ENCODE results near the gene LRRK1. TPM values are rescaled to one million over a fixed set of nuclear protein-coding genes. Genes with fewer than 3 reads are reported as not detected.

Gene LRRK1
- polyA plus RNA-seq, 2 of the 4 experiments (the other 2 are of a cell fraction), result 12.2 to 17.7 TPM

GRCh38 chr15:101115786-101116680 is 196.9 kb downstream of the LRRK1 start:
- ATAC-seq, result no peak
- ChIA-PET POLR2A (no interaction called here), CTCF (interaction anchor here (0.5 to 1.8 kb wide), 4 partner anchors 8 to 318 kb away, joined by 3 to 5 read pairs (median 4); no protein-coding TSS in a partner anchor)
- H3K9me3 ChIP-seq, result no peaks in the 10 kb centered on the region
- TF ChIP-seq POLR2A (IDR thresholded peaks at IDR 0.05; ENCODE audit: low read length) (no peak), TFCP2L1 (CRISPR knock-in tag; IDR thresholded peaks at IDR 0.05) (no peak), NR3C1 (IDR thresholded peaks at IDR 0.05) (no peak), MAX (IDR thresholded peaks at IDR 0.05) (no peak)
- no peak overlapping the region for H3K27ac ChIP-seq
- H3K4me2 ChIP-seq, result no peak overlapping the region
- no peaks in the 10 kb centered on the region for H3K4me1 ChIP-seq
- FAIRE-seq, result no peak
- no peak for DNase-seq (ENCODE audit: low read depth in 1 of 2, low spot score in 1 of 2)
- H3K4me3 ChIP-seq, result no peak overlapping the region
- 70% methylated on average over 17 of the region's 17 CpGs for WGBS (ENCODE audit: missing lambda C conversion rate)

- TF ChIP-seq PHF8 (IDR thresholded peaks at IDR 0.05; ENCODE audit: borderline replicate concordance, low read depth) (no peak), CTCF (IDR thresholded peaks at IDR 0.05) (no peak), ESRRA (IDR thresholded peaks at IDR 0.05; ENCODE audit: borderline replicate concordance, low read length) (no peak), TP53 (CRISPR knock-in tag; IDR thresholded peaks at IDR 0.05) (no peak), ZNF302 (CRISPR knock-in tag; IDR thresholded peaks at IDR 0.05) (no peak), CEBPB (IDR thresholded peaks at IDR 0.05) (no peak)
- TF ChIP-seq, protein P1, sequence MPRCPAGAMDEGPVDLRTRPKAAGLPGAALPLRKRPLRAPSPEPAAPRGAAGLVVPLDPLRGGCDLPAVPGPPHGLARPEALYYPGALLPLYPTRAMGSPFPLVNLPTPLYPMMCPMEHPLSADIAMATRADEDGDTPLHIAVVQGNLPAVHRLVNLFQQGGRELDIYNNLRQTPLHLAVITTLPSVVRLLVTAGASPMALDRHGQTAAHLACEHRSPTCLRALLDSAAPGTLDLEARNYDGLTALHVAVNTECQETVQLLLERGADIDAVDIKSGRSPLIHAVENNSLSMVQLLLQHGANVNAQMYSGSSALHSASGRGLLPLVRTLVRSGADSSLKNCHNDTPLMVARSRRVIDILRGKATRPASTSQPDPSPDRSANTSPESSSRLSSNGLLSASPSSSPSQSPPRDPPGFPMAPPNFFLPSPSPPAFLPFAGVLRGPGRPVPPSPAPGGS (IDR thresholded peaks at IDR 0.05), result no peak
- WGBS (ENCODE audit: missing lambda C conversion rate), result 100% methylated on average over 1 of the region's 1 CpG
- no peak for DNase-seq (ENCODE audit: low read depth in 1 of 2, low spot score in 1 of 2)
- H3K9me3 ChIP-seq, result no peaks in the 10 kb centered on the region
- no peak for FAIRE-seq
- ATAC-seq, result no peak
- H3K4me3 ChIP-seq, result no peak overlapping the region
- H3K4me2 ChIP-seq, result no peak overlapping the region
- ChIA-PET CTCF (no interaction called here), POLR2A (no interaction called here)
- H3K4me1 ChIP-seq, result no peaks in the 10 kb centered on the region
- H3K27ac ChIP-seq, result no peak overlapping the region
These were observed 197.5 kb downstream of the LRRK1 start for GRCh38 chr15:101116681-101116976.

GRCh38 chr15:101118116-101118515 is 199.0 kb downstream of the LRRK1 start:
- 81% methylated on average over 9 of the region's 9 CpGs for whole genome bisulfite sequencing (ENCODE audit: missing lambda C conversion rate)
- DNase-seq (ENCODE audit: low read depth in 1 of 2, low spot score in 1 of 2) (no peak), ATAC-seq (no peak), FAIRE-seq (no peak)
- H3K9me3 ChIP-seq, result no peaks in the 10 kb centered on the region
- no peak overlapping the region for H3K27ac ChIP-seq
- POLR2A ChIA-PET, result no interaction called here
- no peaks in the 10 kb centered on the region for H3K4me1 ChIP-seq
- no peak overlapping the region for H3K4me3 ChIP-seq
- CTCF ChIA-PET, result interaction anchor here (0.5 kb wide), 1 partner anchor 135 kb away, joined by 3 read pairs; no protein-coding TSS in a partner anchor
- TF ChIP-seq CBX2 (IDR thresholded peaks at IDR 0.05; ENCODE audit: borderline replicate concordance, low read depth) (no peak), GATA3 (IDR thresholded peaks at IDR 0.05; ENCODE audit: borderline replicate concordance) (no peak), FOXS1 (CRISPR knock-in tag; IDR thresholded peaks at IDR 0.05) (no peak), FOSB (CRISPR knock-in tag; IDR thresholded peaks at IDR 0.05) (no peak), NR3C1 (IDR thresholded peaks at IDR 0.05) (no peak), TFCP2L1 (CRISPR knock-in tag; IDR thresholded peaks at IDR 0.05) (no peak), HOXB13 (CRISPR knock-in tag; IDR thresholded peaks at IDR 0.05; ENCODE audit: low read depth) (no peak), CEBPB (IDR thresholded peaks at IDR 0.05) (no peak)
- no peak overlapping the region for H3K4me2 ChIP-seq

DNA sequence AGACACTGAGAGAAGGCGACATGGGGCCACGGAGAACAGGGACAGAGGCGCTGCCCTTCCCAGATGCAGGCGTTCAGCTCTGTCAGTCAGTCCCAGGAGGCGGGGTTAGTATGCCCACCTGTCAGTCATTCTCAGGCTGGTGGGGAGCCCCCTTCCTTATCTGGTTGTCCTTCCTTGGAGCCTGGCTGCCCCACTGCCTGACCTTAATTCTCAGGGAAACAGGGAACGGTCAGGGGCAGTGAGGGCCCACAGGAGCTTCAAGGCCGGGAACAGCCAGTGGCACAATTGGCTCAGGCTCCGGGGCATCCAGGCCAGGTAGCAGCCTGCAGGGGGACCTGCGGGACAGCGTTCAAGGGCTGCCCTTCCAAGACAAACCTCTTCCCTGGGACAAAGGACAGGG is 199.5 kb downstream of the LRRK1 start:
- Histone ChIP-seq H3K9me3 (no peaks in the 10 kb centered on the region), H3K4me2 (no peak overlapping the region), H3K4me1 (no peaks in the 10 kb centered on the region), H3K27ac (no peak overlapping the region), H3K4me3 (no peak overlapping the region)
- FAIRE-seq, result no peak
- POLR2A ChIA-PET, result no interaction called here
- DNase-seq (ENCODE audit: low read depth in 1 of 2, low spot score in 1 of 2), result no peak
- no peak; a peak in 1 of 6 replicates for ATAC-seq
- 78% methylated on average over 10 of the region's 10 CpGs for WGBS (ENCODE audit: missing lambda C conversion rate)
- CTCF ChIA-PET, result interaction anchor here (0.5 kb wide), 1 partner anchor 135 kb away, joined by 3 read pairs; no protein-coding TSS in a partner anchor
- TF ChIP-seq ZFP36 (IDR thresholded peaks at IDR 0.05; ENCODE audit: borderline replicate concordance, partially characterized antibody) (no peak), EP300 (IDR thresholded peaks at IDR 0.05) (no peak), POLR2A (IDR thresholded peaks at IDR 0.05; ENCODE audit: low read length) (no peak), SREBF2 (IDR thresholded peaks at IDR 0.05) (no peak), RARB (CRISPR knock-in tag; IDR thresholded peaks at IDR 0.05) (no peak)

Measured in A549 (cell line).